T-cell (primary cell): ENCODE data around the gene TNFAIP3. TPM values are rescaled to one million over a fixed set of nuclear protein-coding genes. Genes with fewer than 3 reads are reported as not detected.

Experiments
- ATAC-seq, 4 experiments: fragments of 200-7000 bp in 3 of 4; fragments of 150-1000 bp in 1 of 4; cut with Tn5 transposase; replicated peaks in 1 of 4; 1 replicate in 3 of 4; 2 replicates in 1 of 4; pipeline ENCODE4 v1.10.0; 2021; ENCODE audit warnings: moderate library complexity in 3 of 4, mild to moderate bottlenecking in 2 of 4, moderate number of reproducible peaks in 1 of 4
- CTCF ChIA-PET, 2 donors: fragments of 300-600 bp; sonication (Branson Sonifier 250); formaldehyde crosslinking; loops; one replicate each; lab custom pipeline; 2022; ENCODE audit warnings: antibody characterized with exemption in 2 of 2; lab: Charles Lee
- POLR2A ChIA-PET, 2 donors: fragments of 300-600 bp; sonication (Branson Sonifier 250); formaldehyde crosslinking; loops; one replicate each; lab custom pipeline; 2022; ENCODE audit warnings: antibody characterized with exemption in 2 of 2; lab: Charles Lee
- DNase-seq, 35 experiments: peaks; one replicate each; pipeline versions ENCODE4 v3.0.0 to v3.0.0-alpha.2; 2013 to 2023
- H3K27ac ChIP-seq: one replicate; pipeline ENCODE4 v1.5.1; 2013; ENCODE audit warnings: low read length
- H3K27me3 ChIP-seq, 2 experiments: replicated peaks in 1 of 2; 1 replicate in 1 of 2; 2 replicates in 1 of 2; pipeline versions ENCODE4 v1.6.1 to v1.7.0; 2013; ENCODE audit warnings: low read length in 1 of 2, mixed read lengths in 1 of 2; ENCODE audit not compliant: control insufficient read depth in 2 of 2, insufficient read depth in 2 of 2; ENCODE audit errors: extremely low read depth in 1 of 2
- H3K36me3 ChIP-seq, 2 donors: 1 replicate in 1 of 2; 2 replicates in 1 of 2; pipeline versions ENCODE4 v1.6.1 to v1.7.0; 2013; ENCODE audit warnings: low read length in 1 of 2; ENCODE audit not compliant: control insufficient read depth in 2 of 2, insufficient read depth in 1 of 2; ENCODE audit errors: extremely low read depth in 1 of 2
- H3K4me1 ChIP-seq, 2 experiments: 1 replicate in 1 of 2; 2 replicates in 1 of 2; pipeline versions ENCODE4 v1.6.1 to v1.7.0; 2013; ENCODE audit warnings: low read length in 2 of 2, mixed read lengths in 1 of 2; ENCODE audit not compliant: insufficient read depth in 2 of 2, control insufficient read depth in 1 of 2; ENCODE audit errors: extremely low read depth in 1 of 2
- H3K4me3 ChIP-seq, 2 donors: 1 replicate in 1 of 2; 2 replicates in 1 of 2; pipeline versions ENCODE4 v1.5.1 to v1.7.0; 2013; ENCODE audit warnings: mild to moderate bottlenecking in 2 of 2, low read length in 1 of 2, moderate library complexity in 1 of 2; ENCODE audit not compliant: control insufficient read depth in 1 of 2; ENCODE audit errors: extremely low read depth in 1 of 2
- H3K9me3 ChIP-seq: 2 replicates; pipeline ENCODE4 v1.7.0; 2013
- H3K27ac Mint-ChIP-seq, 2 donors: one replicate each; pipeline ENCODE4 v1.8.0; 2020 to 2021; ENCODE audit warnings: mild to moderate bottlenecking in 2 of 2, mixed read lengths in 2 of 2
- H3K27me3 Mint-ChIP-seq, 2 donors: one replicate each; pipeline ENCODE4 v1.8.0; 2021 to 2022; ENCODE audit warnings: mixed read lengths in 2 of 2
- H3K36me3 Mint-ChIP-seq: one replicate; pipeline ENCODE4 v1.8.0; 2021; ENCODE audit warnings: mixed read lengths
- H3K4me1 Mint-ChIP-seq, 3 donors: one replicate each; pipeline ENCODE4 v1.8.0; 2020 to 2022; ENCODE audit warnings: mixed read lengths in 3 of 3, mild to moderate bottlenecking in 1 of 3
- H3K4me3 Mint-ChIP-seq, 3 donors: one replicate each; pipeline ENCODE4 v1.8.0; 2020 to 2022; ENCODE audit warnings: mild to moderate bottlenecking in 3 of 3, mixed read lengths in 3 of 3, moderate library complexity in 3 of 3
- H3K9me3 Mint-ChIP-seq, 3 donors: one replicate each; pipeline ENCODE4 v1.8.0; 2020 to 2022; ENCODE audit warnings: mixed read lengths in 3 of 3
- WGBS: methylation state at CpG from one replicate; pipeline ENCODE4 v1.1.5; 2013; ENCODE audit warnings: missing lambda C conversion rate; ENCODE audit not compliant: insufficient coverage; 5-methylcytosine and 5-hydroxymethylcytosine counted together
- total RNA-seq, 35 experiments: library from RNA in 6 of 35; stranded (reverse) in 6 of 35; fragments of 120-200 nt in 1 of 35; gene quantifications; one replicate each; pipeline versions ENCODE4 v1.2.1 to v1.2.4 and lab custom pipeline; 2013 to 2026

TNFAIP3 gene
- total RNA-seq, 5 donors from 2014 or later (not counting 1 experiment from before 2014, with no cell fraction given), result 109 to 2,994 (median 145) TPM

GRCh38 chr6:137896647-137897046 lies 29.6 kb downstream of the TNFAIP3 start:
- H3K4me1 Mint-ChIP-seq, result peaks cover 0 to 4% (median 0%) of the 10 kb centered on the region in 3 donors
- WGBS, result no CpG with 5 or more reads among the region's 3 CpGs
- Histone ChIP-seq H3K36me3 (no peaks in the 10 kb centered on the region), H3K4me1 (no peaks in the 10 kb centered on the region), H3K4me3 (no peak overlapping the region), H3K27ac (no peak overlapping the region), H3K9me3 (no peaks in the 10 kb centered on the region), H3K27me3 (no peaks in the 10 kb centered on the region)
- H3K27me3 Mint-ChIP-seq, result no peaks in the 10 kb centered on the region
- ATAC-seq, result no peak
- no peaks in the 10 kb centered on the region for H3K9me3 Mint-ChIP-seq
- DNase-seq, result no peak
- H3K36me3 Mint-ChIP-seq, result no peaks in the 10 kb centered on the region
- ChIA-PET POLR2A (interaction anchor here (0.6 to 0.7 kb wide), 2 partner anchors 9 to 97 kb away, joined by 7 to 11 read pairs; no protein-coding TSS in a partner anchor), CTCF (no interaction called here)
- H3K27ac Mint-ChIP-seq, result no peak overlapping the region
- H3K4me3 Mint-ChIP-seq, result no peak overlapping the region

- Mint-ChIP-seq H3K36me3 (no peaks in the 10 kb centered on the region), H3K9me3 (no peaks in the 10 kb centered on the region), H3K27me3 (no peaks in the 10 kb centered on the region), H3K4me3 (no peak overlapping the region), H3K4me1 (peaks cover 13 to 14% (median 14%) of the 10 kb centered on the region in 3 donors), H3K27ac (no peak overlapping the region)
- Histone ChIP-seq H3K27me3 (no peaks in the 10 kb centered on the region), H3K36me3 (no peaks in the 10 kb centered on the region), H3K4me1 (peaks cover 5 to 6% of the 10 kb centered on the region in 2 experiments), H3K9me3 (no peaks in the 10 kb centered on the region), H3K27ac (no peak overlapping the region), H3K4me3 (no peak overlapping the region)
- no peak for DNase-seq
- ChIA-PET POLR2A (interaction anchor here in 1 of 2 donors (0.6 kb wide), 1 partner anchor 1141 kb away, joined by 4 read pairs; no protein-coding TSS in a partner anchor), CTCF (interaction anchor here in 1 of 2 donors (0.6 to 1.4 kb wide), 3 partner anchors 8 to 75 kb away, joined by 3 read pairs; no protein-coding TSS in a partner anchor)
- WGBS, result no CpG with 5 or more reads among the region's 2 CpGs
- no peak for ATAC-seq
These were observed 33.8 kb downstream of the TNFAIP3 start for GRCh38 chr6:137900815-137901214.

- no peak for DNase-seq
These were observed 34.4 kb downstream of the TNFAIP3 start for GRCh38 chr6:137901454-137901853.

GRCh38 chr6:137902699-137903098 lies 35.6 kb downstream of the TNFAIP3 start:
- no peak overlapping the region for H3K4me3 Mint-ChIP-seq
- no CpG with 5 or more reads among the region's 1 CpG for WGBS
- no peaks in the 10 kb centered on the region for H3K27me3 Mint-ChIP-seq
- peaks cover 13 to 25% (median 21%) of the 10 kb centered on the region in 3 donors for H3K4me1 Mint-ChIP-seq
- no peaks in the 10 kb centered on the region for H3K36me3 Mint-ChIP-seq
- ChIA-PET CTCF (interaction anchor here in 1 of 2 donors (0.6 kb wide), 1 partner anchor 806 kb away, joined by 3 read pairs; no protein-coding TSS in a partner anchor), POLR2A (no interaction called here)
- DNase-seq (no peak), ATAC-seq (no peak)
- Histone ChIP-seq H3K9me3 (no peaks in the 10 kb centered on the region), H3K4me1 (peaks cover 6 to 9% of the 10 kb centered on the region in 2 experiments), H3K36me3 (no peaks in the 10 kb centered on the region), H3K4me3 (no peak overlapping the region), H3K27ac (no peak overlapping the region), H3K27me3 (no peaks in the 10 kb centered on the region)
- no peak overlapping the region for H3K27ac Mint-ChIP-seq
- H3K9me3 Mint-ChIP-seq, result no peaks in the 10 kb centered on the region

More at GRCh38 chr6:137901454-137901853, 34.4 kb downstream of the TNFAIP3 start:
- Mint-ChIP-seq H3K4me3 (no peak overlapping the region), H3K9me3 (no peaks in the 10 kb centered on the region), H3K27ac (no peak overlapping the region), H3K27me3 (no peaks in the 10 kb centered on the region), H3K4me1 (peaks cover 13 to 15% (median 14%) of the 10 kb centered on the region in 3 donors), H3K36me3 (no peaks in the 10 kb centered on the region)
- ChIA-PET POLR2A (interaction anchor here in 1 of 2 donors (0.8 kb wide), 1 partner anchor 31 kb away, joined by 3 read pairs; no protein-coding TSS in a partner anchor), CTCF (interaction anchor here (0.8 to 1.4 kb wide), 3 partner anchors 34 to 79 kb away, joined by 3 read pairs; no protein-coding TSS in a partner anchor)
- H3K4me1 ChIP-seq, result peaks cover 5 to 6% of the 10 kb centered on the region in 2 experiments
- H3K36me3 ChIP-seq, result no peaks in the 10 kb centered on the region
- WGBS, result no CpG with 5 or more reads among the region's 1 CpG
- no peaks in the 10 kb centered on the region for H3K9me3 ChIP-seq
- H3K27ac ChIP-seq, result no peak overlapping the region
- H3K27me3 ChIP-seq, result no peaks in the 10 kb centered on the region
- H3K4me3 ChIP-seq, result no peak overlapping the region
- ATAC-seq, result no peak

GRCh38 chr6:137903274-137903932 lies 36.3 kb downstream of the TNFAIP3 start:
- H3K27ac Mint-ChIP-seq, result no peak overlapping the region
- H3K4me1 ChIP-seq, result peaks cover 6 to 9% of the 10 kb centered on the region in 2 experiments
- no peak overlapping the region for H3K27ac ChIP-seq
- no peaks in the 10 kb centered on the region for H3K9me3 ChIP-seq
- no peak overlapping the region for H3K4me3 ChIP-seq
- DNase-seq (no peak), ATAC-seq (no peak)
- ChIA-PET CTCF (interaction anchor here in 1 of 2 donors (0.6 kb wide), 1 partner anchor 865 kb away, joined by 3 read pairs; no protein-coding TSS in a partner anchor), POLR2A (no interaction called here)
- peaks cover 15 to 26% (median 21%) of the 10 kb centered on the region in 3 donors for H3K4me1 Mint-ChIP-seq
- WGBS, result no CpG with 5 or more reads among the region's 7 CpGs
- no peaks in the 10 kb centered on the region for H3K27me3 Mint-ChIP-seq
- H3K9me3 Mint-ChIP-seq, result no peaks in the 10 kb centered on the region
- no peaks in the 10 kb centered on the region for H3K36me3 ChIP-seq
- H3K36me3 Mint-ChIP-seq, result no peaks in the 10 kb centered on the region
- H3K27me3 ChIP-seq, result no peaks in the 10 kb centered on the region
- no peak overlapping the region for H3K4me3 Mint-ChIP-seq

GRCh38 chr6:137903933-137904821 lies 37.1 kb downstream of the TNFAIP3 start:
- peak overlapping the region; percentile 56 to 65 (median 58) for H3K4me3 Mint-ChIP-seq
- H3K36me3 Mint-ChIP-seq, result no peaks in the 10 kb centered on the region
- no peaks in the 10 kb centered on the region for H3K9me3 ChIP-seq
- H3K9me3 Mint-ChIP-seq, result no peaks in the 10 kb centered on the region
- H3K27ac ChIP-seq, result no peak overlapping the region
- no peaks in the 10 kb centered on the region for H3K27me3 Mint-ChIP-seq
- 86% methylated on average over 7 of the region's 12 CpGs for WGBS
- no peaks in the 10 kb centered on the region for H3K27me3 ChIP-seq
- H3K4me3 ChIP-seq, result no peak overlapping the region
- H3K36me3 ChIP-seq, result no peaks in the 10 kb centered on the region
- DNase-seq (no peak), ATAC-seq (peak in 3 of 4 experiments; percentile 37 to 67 (median 47))
- H3K27ac Mint-ChIP-seq, result peak overlapping the region; percentile 1 to 26
- H3K4me1 ChIP-seq, result peaks cover 6 to 9% of the 10 kb centered on the region in 2 experiments
- H3K4me1 Mint-ChIP-seq, result peaks cover 23 to 34% (median 28%) of the 10 kb centered on the region in 3 donors
- ChIA-PET POLR2A (no interaction called here), CTCF (no interaction called here)
